ENCODE measurements around the gene HMGN4.
"Not testable (repeated sequence)": the region's sequence is repeated elsewhere in the genome, so short reads cannot be mapped to it uniquely, and the experiment has no call there.

The HMGN4 gene

DNA sequence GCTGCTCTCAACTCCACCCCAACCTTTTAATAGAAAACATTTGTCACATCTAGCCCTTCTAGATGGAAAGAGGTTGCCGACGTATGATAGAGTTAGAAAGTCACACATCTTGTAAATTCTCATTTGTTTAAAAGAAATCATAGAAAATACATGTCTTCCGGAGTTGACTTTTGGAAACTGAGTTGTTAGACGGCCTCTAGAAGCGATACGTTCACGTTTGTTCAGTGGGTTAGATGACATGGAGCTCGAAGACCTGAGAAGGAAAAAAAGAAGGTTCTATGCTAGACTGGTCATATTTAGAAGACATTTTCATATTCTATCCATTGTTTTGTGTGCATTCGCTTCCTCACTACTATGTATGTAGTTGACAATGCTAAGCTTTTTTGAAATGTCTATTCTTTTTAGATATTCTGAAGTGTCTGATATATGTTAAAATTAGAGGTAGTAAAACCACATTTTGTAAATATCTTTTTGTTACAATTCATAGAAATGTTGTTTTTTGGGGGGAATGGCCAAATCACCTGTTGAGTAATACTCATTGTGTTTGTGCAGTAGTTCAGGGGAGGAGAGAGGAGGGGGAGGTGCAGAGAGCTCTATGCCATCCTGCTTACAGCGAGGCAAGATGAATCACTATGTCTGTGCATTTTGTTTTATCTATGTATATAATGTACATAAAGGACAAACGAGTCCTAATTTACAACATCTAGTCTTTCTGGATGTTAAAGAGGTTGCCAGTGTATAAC is 15.5 kb upstream of the HMGN4 start:
- DNase-seq (ENCODE audit: low spot score), result peak; percentile 29

DNA sequence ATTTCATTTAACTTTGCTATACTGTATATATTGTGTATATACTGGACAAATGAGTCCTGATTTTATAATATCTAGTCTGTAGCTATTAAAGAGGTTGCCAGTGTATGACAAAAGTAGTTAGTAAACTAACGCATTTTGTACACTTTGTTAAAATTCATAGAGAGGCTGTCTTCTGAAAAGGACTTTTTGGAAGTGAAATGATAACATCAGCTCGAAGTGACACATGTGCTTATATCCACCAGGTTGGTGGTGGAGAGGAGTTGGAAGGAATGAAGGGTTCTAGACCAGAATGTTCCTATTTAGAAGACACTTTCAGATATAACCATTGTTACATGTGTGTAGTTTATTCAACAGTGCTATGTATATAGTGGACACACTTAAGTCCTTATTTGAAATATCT is 13.9 kb upstream of the HMGN4 start:
- DNase-seq (ENCODE audit: low spot score), result not testable (repeated sequence)

DNA sequence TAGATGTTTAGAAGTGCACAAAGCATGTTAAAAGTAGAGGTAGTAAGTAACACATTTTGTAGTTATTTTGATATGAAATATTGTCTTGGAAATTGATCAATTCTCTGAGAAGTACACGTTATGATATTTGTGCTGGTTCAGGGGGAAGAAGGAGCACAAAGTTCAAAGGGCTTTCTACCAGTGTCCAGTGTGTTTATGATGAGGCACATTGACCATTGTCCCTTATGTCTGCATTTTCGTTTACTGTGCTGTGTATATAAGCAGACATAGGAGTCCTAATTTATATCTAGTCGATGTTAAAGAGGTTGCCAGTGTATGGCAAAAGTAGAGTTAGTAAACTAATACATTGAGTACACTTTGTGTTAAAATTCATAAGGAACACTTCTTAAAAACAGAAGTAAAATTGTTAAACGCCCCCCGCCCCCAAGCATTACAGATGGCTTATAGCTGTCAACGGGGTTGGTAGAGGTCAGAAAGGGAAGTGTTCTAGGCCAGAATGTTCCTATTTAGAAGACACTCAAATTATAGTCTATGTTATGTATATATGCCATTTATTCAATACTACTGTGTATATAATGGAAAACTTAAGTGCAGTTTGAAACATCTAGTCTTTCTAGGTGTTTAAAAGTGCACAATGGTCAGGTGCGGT is 13.3 kb upstream of the HMGN4 start:
- no peak for DNase-seq (ENCODE audit: low spot score)

DNA sequence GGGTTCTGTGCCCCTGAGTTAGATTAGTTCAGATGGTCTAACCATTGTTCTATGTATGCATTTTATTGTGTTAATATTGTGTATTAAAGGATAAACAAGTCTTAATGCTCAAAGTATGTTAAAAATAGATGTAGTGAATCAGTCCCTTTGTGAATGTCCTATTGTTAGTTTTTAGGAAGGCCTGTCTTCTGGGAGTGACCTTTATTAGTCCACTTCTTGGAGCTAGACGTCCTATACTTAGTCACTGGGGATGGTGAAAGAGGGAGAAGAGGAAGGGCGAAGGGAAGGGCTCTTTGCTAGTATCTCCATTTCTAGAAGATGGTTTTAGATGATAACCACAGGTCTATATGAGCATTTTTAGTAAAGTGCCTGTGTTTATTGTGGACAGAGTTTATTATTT is 12.3 kb upstream of the HMGN4 start:
- no peak for DNase-seq (ENCODE audit: low spot score)

DNA sequence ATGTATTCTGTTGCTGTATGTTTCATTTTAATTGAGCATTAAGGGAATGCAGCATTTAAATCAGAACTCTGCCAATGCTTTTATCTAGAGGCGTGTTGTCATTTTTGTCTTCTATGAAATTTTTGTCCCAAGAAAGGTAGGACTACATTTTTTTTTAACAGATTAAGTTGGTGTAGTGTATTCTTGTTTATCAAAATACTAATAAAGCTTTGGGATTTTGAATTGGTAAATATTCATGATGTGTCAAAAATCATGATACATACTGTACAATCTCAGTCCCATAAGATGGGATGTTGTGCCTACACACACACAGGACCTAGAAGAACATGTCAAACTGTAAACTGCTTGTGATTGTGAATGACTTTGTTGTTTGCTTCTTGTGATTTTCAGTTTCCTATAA is 11.2 kb upstream of the HMGN4 start:
- DNase-seq (ENCODE audit: low spot score), result no peak

DNA sequence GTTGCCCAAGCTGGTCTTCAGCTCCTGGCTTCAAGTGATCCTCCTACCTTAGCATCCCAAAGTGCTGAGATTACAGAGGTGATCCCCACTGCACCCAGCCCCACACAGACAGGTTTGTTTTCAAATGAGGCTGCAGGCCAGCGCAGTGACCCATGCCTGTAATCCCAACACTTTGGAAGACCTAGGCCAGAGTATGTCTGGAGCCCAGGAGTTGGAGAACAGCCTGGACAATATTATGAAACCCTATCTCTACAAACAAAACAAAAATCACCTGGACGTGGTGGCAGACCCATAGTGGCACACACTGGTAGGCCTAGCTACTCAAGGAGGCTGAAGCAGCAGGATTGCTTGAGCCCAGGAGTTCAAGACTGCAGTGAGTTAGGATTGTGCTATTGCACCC is 8.0 kb upstream of the HMGN4 start:
- DNase-seq (ENCODE audit: low spot score), result no peak

DNA sequence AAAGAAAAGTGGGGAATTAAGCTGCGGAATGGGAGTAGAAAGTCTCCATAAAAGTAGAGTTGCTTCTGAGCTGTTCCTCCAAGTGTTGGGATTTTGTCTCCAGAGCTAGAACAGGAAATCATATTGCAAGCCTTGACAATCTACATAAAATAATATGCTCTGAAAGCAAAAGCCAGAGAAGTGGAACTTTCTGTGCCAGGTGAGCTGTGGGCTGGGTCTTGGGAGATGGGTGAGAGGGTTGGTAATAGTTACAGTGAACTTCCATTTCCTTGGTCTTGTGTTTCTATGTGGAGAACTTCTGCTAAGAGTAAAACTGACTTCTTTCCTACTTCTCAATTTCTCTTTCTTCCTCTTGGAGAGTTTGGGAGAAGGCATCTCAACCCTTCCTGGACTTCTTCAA is 6.3 kb upstream of the HMGN4 start:
- no peak for DNase-seq (ENCODE audit: low spot score)

DNA sequence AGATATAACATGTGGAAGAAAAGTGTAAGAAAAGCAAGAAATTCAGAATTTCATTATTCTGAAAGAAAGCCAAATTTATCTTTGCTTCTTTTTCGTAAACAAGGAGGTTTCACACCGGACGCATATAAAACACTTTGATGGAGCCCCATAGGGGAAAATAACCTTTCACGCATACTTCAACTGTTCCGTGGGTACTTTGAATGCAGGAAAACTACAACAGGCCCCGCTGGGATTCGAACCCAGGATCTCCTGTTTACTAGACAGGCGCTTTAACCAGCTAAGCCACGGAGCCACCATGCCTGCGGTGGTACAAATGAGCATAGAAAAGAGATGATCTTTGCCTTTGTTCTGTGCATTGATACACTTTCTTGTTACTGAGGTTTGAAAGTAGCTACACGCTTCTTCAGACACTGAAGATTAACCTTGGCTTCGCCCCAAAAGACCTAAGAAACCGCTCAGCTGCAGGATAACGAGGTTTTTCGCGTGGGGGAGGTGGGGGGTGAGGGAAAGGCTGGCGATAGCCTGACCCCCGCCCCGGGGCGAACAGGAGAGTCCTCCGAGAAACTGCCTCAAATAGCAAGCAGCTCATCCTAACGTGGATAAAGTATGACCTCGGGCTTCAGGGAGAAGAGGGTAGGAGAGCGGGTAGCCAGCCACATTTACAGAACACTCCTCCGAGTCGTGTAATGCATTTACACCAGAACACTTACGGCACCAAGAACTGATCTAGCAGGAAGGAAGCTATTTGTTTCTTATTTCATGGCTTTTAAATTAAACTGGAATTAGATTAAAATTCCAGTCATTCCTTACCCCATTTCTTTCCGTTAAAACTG is 5.3 kb upstream of the HMGN4 start:
- DNase-seq (ENCODE audit: low spot score), result peak; percentile 80

DNA sequence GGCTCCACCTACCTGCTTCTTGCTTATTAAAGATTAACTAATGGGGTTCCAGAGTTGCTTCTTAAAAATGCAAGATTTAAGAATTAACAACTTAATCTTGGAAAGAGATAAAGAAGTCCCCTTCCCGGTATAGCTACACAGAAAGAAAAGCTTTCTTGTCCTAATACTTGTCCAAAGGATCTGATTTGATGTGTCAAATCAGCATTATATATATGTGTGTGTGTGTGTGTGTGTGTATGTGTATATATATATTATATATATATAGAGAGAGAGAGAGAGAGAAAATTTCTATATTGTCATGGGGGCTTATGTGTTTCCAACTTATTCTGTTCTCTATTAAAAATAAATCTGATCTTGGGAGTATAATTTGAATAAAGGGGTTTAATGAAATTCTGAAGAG is 4.6 kb upstream of the HMGN4 start:
- no peak for DNase-seq (ENCODE audit: low spot score)

DNA sequence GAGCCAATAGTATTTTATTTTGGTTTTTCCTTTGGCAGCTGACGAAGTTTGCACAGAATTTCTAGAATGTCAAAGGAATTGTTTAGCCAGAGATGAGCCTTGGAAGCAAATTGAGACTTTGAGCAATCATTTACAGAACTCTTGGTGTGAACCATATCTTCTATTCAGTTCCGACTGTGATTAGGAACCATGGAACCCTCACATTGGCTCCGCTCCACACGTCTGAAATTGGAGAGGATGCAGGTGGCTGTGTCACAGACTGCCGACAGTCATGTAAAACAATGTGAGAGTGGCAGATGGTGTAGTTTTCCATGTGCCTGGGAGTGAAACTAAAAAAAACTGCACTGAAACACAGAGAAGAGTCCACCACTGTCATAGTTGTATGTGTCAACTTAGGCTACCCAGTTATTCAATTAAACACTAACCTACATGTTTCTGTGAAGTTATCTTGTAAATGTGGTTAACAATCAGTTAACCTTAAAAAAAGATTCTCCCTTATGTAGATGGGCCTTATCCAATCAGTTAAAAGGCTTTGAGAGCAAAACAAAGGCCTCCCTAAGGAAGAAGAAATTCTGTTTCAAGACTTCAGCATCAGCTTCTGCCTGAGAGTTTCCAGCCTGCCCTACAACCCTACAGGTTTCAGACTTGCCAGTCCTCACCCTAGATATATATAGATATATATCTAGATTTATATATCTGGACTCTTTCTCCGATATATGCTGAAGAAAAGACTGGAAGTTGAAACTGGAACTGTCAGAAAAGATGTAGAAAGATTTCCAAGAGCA is 3.3 kb upstream of the HMGN4 start:
- no peak for DNase-seq (ENCODE audit: low spot score)

DNA sequence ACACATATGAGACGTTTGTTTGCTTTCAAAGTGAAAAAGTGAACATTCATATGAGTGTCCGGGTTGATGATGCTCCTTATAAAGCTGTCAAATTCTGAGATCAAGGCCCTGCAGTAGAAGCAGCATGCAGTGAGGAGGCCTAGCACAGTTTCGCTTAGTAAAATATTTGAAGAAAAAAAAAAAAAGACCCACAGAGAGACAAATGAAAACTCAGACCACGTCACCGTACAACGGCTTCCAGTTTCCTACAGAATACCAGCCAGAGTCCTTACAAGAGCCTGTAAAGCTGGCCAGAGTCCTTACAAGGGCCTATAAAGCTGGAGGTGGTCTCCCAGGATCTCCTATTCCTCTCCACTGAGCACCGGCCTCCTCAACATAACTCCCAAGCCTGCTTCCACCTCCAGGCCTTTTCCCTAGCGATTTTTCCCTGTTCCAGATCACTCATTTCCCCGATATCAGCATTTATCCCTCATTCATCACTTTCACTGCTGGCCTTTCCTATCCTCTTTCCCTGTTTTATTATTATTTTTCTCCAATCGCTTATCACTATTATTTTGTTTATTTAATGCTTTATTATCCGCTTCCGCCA is 1.5 kb upstream of the HMGN4 start:
- no peak for DNase-seq (ENCODE audit: low spot score)

DNA sequence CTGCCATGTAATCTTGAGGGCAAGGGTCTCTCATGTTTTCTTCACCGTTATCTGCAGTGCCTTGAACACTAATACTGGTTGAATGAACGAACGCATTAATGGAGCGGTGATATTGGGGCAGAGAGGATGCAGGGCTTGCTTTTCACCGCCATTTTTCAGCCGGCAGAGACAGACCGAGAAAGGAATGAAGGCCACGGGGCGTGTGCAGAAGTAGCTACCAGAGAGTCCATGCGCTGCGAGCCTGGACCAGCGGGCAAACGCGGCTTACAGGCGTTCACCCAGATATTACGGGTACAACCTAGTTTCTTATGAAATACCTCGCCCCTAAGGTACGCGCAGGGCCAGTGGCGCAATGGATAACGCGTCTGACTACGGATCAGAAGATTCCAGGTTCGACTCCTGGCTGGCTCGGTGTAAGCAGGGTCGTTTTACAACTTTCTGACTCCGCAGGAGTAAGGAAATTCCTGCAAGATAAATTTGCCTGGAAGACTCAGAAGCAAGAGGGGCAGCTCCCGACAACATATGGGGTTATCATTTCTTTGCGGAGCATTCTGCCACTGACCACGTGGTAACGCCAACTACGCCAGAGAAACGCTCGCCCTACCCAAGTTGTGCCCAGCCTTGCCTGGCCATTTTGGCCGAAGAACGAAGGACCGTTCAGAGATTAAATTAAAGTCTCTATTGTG is 863 bp upstream of the HMGN4 start:
- DNase-seq (ENCODE audit: low spot score), result peak; percentile 92

DNA sequence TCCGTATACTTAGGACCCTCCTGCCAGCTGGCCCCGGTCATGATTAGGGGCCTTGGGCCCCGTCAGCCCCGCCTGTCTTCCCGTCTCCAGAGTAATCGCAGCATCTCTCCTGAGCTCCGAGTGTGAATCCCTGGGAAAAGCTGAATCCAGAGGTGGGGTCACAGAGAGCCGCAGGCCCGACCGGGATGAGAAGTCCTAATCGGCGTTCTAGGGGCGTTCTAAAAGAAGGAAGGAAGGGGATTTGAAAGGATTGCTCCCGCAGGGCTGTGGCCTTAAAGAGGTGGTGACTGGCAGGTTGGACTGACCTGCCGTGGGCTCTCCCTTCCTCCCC is 371 bp downstream of the HMGN4 start:
- no peak for DNase-seq (ENCODE audit: low spot score)

DNA sequence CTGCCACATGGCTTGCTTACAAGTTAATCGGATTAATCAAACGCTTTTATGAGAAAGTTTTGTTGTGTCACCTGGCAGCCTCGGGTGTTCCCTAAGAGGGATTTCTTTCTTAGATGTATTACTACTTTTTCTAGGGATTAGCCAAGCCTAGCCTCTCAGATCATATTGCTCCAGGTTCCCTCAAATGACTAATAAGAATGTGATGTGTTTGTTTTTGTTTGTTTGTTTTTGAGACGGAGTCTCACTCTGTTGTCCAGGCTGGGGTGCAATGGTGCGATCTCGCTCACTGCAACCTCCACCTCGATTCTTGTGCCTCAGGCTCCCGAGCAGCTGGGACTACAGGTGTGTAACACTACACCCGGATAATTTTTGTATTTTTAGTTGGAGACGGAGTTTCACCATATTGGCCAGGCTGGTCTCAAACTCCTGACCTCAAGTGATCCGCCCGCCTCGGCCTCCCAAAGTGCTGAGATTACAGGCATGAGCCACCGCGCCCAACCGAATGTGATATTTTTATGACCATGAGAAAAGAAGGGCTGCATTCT is 977 bp downstream of the HMGN4 start:
- DNase-seq (ENCODE audit: low spot score), result no peak

DNA sequence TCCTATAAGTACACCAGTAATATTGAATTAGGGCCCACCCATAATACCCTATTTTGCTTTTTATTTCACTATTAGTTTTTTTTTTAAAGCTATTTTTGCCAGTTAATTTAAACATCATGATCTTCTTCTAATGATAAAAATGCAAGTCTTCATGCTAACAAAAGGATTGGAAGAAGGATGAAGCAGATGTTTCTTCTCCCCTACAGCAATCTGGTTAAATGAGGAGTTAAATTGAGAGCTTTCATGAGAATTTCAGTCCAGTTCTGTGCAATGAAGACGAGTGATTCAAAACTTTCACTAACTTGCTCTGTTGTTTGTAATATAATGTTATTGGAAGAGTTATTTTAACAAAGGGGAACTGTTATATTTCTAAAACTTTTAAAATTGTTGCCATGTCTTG is 3.4 kb downstream of the HMGN4 start:
- DNase-seq (ENCODE audit: low spot score), result no peak

DNA sequence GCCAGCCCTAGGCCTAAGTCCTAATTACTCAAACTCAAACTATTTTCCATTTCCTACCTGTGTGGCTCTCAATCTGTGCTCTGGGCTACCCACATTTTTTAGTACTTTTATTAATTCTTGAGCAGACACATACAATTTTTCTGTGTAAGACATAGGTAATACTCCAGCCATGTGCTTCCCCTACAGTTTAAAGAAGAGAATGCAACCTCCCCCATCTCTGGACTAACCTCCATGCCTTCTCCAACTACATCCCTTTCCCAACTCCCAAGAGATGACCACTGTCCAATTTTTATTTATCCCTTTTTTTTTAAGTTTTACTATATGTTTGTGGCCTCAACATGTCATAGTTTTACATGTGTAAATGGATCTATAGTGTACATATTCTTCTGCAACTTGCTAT is 5.8 kb downstream of the HMGN4 start:
- no peak for DNase-seq (ENCODE audit: low spot score)

DNA sequence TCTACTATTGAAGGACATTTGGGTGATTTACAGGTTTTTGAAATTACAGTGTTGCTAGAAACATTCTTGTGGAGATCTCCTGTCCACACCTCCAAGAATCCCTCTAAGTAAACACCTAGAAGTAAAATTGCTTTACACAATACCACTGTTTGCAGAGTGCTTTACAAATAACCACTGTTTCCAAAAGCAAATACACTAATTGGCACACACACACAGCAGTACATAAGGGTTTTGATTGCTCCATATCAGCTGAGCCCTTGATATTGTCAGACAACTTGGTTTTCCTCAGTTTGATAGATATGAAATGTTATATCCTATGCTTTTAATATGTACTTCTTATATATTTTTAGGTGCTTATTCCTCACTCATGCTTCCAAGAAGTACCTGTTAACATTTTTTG is 6.3 kb downstream of the HMGN4 start:
- DNase-seq (ENCODE audit: low spot score), result no peak

DNA sequence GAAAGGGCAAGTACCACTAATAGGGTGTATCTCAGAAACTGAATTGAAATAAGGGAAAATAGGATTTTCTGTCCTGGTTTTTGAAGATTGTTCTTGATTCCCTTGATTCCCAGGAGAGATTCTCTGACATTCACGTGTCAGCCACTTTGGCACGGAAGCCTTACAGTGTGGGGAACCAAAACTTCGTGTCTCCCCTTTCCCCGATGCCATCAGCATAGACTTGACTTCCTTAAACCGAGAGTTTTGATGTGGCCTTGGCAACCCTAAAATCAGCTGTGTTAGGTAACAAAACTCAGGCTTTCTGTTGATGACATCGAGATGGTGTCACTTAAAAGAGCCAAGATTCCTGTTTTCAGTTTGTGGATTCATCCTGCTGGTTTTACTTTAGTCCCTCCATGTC is 7.5 kb downstream of the HMGN4 start:
- no peak for DNase-seq (ENCODE audit: low spot score)

DNA sequence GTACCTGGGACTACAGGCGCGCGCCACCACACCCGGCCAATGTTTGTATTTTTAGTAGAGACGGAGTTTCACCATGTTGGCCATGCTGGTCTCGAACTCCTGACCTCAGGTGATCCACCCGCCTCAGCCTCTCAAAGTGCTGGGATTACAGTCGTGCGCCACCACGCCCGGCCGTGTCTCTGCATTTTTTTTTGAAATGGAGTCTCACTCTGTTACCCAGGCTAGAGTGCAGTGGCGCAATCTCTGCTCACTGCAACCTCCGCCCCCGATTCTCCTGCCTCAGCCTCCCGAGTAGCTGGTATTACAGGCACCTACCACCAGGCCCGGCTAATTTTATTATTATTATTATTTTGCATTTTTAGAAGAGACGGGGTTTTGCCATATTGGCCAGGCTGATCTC is 9.2 kb downstream of the HMGN4 start:
- DNase-seq (ENCODE audit: low spot score), result not testable (repeated sequence)

DNA sequence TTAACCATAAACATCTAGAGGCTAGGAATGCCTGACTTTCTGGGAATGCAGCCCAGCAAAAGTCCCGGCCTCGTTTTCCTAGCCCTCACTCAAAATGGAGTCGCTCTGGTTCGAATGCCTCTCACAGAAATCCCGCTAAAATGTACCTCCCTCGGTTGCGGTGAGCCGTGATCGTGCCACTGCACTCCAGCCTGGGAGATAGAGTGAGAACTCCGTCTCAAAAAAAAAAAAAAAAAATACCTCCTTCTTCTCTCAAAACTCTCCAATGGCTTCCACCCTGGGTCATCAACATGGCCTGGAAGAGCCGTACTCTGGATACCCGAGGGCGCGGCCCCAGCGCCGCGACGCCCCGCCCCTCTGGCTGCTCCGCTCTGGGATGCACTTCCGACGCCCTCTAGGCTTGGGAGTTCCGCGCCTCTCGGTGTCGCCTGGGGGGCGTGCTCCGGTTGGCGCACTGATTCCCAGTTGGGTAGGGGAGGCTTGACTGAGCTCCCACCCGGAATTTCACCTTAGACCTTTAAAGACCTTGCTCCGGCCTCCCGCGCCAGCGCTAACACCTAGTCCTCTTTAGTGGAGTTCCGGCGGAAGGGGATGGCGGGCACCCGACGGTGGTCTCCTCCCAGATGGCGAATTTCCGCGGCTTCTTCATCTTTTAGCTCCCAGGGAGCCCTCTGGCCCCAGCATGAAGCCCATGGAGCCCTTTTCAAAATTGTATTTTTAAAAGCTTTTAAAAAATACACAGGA is 12.3 kb downstream of the HMGN4 start:
- DNase-seq (ENCODE audit: low spot score), result no peak

DNA sequence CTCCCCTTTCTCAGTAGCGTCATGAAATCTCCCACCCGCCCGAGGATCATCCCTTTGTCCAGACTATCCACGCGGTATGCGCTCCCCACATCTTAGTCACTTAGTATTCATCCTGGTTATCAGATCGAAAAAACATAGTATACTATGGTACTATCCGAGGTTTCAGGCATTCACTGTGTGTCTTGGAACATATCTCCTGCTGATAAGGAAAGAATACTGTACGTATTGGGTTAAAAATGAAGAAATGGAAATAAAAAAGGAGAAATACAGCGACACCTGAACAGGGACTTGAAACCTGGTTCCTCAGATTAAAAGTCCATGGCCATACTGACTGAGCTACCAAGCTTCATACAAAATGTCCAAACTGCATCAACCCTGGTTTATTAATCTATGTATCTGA is 14.0 kb downstream of the HMGN4 start:
- DNase-seq (ENCODE audit: low spot score), result no peak

All from LoVo (cell line).